Epidermal melanocyte (primary cell): ENCODE data around the gene TCF7L1.
A peak's percentile ranks its signal among the peaks of the same experiment; 100 is the strongest.
"Not testable (repeated sequence)": the region's sequence is repeated elsewhere in the genome, so short reads cannot be mapped to it uniquely, and the experiment has no call there.

ENCODE experiments used
- DNase-seq: peaks from one replicate; pipeline ENCODE4 v3.0.0; 2011; ENCODE audit warnings: low spot score; ENCODE audit not compliant: insufficient read length

The TCF7L1 gene

DNA sequence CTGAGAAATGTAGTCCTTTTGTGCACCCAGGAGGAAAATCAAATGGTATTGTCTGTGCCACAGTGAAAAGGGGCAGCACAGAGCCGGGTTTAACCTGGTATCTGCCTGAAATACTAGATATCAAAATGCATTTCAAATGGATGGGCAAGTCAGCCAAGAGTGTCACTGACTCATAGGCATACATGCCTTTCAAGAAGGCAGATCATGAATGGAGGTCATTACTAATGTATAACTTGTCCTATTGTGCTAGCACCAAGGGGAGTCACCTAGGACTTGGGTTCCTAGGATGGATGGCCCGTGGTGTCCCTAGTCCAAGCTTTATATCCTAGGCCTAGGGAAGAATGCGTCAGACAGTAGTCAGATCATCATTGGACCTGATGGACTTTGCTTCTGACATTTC, 49.9 kb downstream of the TCF7L1 start:
- no peak for DNase-seq

DNA sequence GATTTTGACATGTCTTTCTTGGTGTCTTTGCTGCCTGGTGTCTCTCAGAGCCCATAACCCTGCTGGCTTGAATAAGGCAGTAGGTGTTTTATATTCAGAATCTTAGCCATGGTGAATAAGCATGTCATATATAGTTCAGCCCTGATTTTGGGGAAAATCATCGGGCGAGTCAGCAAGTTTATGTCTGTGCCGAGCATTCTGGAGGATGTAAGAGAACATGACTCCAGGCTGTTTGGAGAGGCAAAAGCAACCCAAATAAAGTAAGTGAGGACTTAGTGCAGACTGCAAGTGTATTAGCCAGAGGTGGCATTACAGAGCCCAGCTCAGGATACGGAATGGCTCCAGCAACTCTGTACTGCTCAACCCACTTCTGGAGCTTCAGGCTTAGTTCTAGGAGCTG, 50.3 kb downstream of the TCF7L1 start:
- DNase-seq, result no peak

DNA sequence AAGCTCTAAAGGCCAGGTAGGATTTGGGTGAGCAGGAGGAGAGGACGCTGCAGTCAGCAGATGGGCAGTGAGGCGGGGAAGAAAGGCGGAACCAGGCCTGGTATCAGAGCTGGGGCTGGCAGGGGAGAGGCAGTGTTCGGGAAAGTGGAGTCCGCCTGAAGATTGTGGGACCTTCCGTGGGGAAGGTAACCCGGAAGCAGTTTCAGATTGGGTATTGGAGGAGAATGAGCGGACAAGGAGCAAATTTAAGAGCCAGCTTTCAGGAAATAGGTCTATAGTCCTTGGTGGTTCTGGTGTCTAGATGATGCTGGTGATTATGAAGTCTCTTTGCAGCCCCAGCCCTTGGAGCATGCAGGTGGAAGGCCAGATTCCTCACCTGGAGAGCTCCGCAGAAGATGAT, 51.0 kb downstream of the TCF7L1 start:
- no peak for DNase-seq

DNA sequence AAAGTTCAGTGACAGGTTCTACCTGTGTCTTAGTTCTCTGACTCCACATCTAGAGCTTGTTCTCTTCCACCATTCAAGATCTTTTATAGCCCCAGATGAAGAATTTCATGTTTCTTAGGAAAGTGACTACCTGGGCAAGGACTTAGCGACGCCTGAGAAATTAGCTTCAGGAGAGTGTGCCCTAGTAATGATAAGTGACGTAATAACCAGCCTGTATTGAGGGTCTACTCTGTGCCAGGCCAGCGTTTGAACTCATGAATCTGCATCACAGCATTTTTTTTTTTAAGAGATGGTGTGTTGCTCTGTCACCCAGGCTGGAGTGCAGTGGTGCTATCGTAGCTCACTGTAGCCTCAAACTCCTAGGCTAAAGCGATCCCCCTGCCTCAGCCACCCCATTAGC, 51.8 kb downstream of the TCF7L1 start:
- no peak for DNase-seq

DNA sequence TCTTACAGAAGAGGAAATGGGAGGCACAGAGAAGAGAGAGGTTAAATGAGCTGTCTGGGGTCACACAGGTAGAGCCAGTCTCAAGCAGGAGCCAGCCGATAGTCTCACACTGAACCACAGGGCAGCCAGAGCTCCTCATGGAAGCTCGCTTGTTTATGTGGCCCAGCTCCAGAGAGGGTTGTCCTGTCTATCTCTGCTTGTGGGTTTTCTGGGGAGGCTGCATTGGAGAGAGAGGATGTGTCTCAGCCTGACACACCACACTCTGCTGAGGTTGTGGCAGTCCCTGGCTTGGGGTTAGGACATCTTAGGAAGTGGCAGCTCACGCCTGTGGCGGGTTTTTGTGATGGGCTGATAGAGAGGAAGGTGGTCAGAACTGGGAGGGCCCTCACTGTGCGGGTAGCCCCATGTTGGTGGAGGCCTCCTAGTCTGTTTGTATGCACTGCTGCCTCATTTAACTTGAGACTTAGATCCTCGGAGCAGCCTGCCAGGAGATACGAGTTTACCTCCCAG, 52.3 kb downstream of the TCF7L1 start:
- no peak for DNase-seq

DNA sequence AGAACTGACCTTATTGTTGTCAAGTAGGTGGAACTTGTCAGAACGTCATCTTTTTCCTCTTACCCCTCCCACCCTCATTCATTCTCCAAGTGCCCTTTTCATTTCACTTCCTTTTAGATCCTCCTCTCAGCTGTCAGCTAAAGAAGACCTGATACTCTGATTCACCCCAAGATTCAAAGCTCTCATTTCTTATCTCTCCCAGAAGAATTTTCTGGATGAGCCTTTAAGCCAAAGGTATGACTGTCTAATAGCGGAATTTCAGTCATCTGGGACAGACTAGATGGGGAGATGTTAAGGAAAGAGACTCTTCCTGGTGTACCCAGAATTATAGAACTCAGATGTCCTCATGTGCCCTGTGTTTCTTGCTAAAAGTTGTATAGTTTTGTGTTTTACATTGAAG, 53.9 kb downstream of the TCF7L1 start:
- no peak for DNase-seq

DNA sequence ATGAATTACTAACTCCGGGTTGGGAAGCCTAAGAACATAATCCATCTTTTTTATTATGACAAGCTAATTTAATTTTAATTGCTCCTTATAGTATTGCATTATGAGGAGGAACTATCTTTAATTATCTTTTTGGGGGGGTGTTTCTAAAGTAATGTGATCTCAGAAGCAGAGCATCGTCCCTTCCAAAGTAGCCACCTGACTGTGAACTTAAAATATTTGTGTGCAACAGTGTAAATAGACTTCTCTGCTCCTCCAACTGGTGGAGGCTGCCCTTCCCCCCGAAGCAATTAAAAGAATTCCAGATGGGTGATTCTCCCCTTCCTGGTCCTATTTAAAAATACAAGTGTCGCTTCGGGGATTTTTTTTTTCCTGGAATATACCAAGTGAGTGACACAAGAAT, 55.7 kb downstream of the TCF7L1 start:
- DNase-seq, result no peak

DNA sequence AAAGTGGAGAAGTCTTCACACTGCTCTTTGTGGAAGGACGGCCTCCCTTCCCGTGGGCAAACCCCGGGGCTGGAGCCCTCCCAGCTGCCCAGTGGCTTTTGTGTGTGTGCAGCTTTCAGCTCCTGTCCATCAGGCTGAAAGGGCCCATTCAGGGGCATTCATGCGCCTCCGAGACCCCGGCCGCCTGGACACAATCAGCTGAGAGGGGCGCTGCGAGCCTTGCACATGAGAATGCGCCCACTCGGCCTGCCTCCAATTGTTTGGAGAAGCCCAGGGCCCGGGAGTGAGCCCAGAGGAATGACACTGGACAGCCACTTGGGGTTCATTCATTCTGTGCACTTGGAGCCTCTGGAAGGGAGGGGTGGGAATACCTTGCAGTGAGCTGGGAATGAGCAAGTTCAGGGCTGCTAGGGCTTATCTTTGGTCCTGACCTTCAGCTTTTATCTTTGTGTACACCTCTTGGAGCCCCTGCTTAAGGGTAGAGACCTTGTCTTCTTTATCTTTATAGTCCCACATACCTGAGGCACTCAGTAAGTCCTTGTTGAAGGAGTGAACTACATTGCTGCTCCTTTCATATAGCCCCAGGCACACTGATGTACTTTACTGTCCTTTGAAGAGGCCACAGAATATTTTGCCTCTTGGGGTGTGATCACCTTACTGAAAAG, 56.5 kb downstream of the TCF7L1 start:
- DNase-seq, result peak; percentile 28

DNA sequence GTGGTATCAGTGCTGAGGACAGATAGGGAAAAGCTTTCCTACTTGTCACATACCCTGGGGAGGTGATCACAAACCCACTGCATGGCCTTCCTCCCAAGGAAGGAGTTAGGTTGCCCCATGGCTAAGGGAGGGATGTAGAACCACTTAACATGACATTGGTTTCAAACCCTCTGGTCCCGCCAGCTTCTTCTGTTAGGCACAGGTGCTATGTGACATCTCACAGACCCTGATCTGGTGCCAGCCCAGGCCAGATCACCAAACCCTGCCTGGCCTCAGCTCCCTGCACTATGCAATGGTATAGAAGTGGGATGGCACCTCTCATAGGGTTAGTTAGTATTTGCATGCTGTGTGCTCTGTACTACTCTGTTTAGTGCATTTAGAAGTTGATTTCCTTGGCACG, 58.0 kb downstream of the TCF7L1 start:
- DNase-seq, result no peak

DNA sequence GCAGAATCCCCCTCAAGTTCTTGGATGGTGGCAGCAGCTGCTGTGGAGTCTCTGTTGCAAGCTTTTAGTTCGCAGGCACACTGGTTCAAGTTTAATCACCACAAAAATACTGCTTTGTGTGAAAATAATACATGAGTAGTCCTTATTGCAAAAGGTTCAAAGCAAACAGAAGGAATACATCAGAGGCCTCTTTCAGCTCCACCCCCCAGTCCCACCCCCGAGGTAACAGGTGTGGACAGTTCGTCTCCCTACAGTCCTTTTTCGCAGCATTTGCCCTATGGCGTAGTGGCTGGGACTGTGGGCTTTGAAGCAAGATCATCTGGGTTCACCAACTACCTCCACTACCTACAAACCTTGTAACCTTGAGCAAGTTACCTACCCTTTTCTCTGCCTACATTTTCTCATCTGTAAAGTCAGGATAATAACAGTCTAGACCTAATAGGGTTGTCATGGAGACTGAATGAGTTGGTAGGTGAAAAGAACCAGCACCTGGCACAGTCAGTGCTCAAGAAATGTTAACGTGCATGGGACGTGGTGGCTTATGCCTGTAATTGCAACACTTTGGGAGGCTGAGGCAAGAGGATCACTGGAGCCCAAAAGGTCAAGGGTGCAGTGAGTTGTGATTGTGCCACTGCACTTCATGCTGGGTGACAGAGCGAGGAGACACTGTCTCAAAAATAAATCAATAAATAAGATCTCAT, 61.7 kb downstream of the TCF7L1 start:
- no peak for DNase-seq

DNA sequence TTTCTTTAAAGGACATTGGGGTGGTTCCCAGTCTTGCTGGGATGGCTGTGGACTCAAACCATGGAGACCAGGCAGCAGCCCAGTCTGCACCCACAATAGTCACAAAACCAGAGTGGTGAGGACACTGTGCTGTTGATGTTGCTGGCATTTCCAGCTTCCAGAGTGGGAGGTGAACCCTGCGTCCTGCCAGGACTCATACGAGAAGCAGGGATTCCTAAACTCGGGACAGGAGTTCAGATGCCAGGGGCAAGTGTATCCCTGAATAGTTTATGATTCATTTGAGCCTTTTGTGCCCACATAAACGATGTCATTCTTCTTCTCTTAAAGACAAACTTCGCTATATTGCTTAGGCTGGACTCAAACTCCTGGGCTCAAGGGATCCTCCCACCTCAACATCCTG, 62.8 kb downstream of the TCF7L1 start:
- no peak for DNase-seq

DNA sequence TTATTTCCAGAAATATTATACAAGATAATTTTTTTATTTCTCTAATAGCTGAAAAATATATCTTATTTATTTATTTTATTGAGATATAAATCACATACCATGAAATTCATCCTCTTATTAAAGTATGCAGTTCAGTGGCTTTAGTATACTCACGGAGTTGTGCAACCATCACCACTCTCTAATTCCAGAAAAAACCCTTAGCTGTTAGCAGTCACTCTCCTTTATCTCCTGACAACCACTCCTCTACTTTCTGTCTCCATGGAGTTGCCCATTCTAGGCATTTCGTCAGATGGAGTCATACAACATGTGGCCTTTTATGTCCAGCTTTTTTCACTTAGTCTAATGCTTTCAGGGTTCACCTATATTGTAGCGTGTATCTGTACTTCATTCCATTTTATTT, 66.5 kb downstream of the TCF7L1 start:
- no peak for DNase-seq

DNA sequence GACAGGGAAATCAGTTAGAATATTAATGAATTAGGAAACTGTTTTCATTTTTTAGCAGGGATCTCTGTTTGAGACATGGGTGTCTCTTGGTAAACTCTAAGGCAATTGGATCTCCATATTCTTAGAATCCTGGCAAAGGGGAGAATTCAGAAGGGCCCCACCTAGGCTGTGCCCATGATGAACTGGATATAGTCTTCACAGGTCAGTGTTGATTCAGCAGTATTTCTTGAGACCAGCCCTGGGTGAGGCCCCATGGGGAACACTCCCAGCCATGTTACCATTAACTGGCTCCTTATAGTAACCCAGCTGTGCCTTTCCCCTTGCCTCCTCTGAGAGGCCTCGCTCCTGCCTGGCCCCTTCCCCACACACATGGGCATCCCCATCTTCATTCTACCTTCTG, 76.7 kb downstream of the TCF7L1 start:
- DNase-seq, result no peak

DNA sequence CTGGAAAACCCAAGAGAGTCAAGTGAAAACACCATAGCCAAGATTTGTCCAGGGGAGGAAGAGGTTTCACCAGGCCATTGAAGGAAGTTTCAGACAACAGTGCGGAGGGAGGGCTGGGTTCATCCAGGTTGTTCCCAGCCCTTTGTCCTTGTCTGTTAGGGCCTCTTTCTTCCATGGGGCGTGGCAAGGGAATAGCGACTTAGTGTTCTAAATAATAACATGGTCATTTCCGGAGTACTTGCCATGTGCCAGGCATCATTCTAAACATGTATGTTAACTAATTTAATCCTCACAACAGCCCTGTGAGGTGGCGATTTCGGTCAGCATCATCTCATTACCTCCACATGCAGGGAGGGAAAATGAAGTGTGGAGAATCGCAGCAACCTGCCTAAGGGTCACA, 77.3 kb downstream of the TCF7L1 start:
- no peak for DNase-seq

DNA sequence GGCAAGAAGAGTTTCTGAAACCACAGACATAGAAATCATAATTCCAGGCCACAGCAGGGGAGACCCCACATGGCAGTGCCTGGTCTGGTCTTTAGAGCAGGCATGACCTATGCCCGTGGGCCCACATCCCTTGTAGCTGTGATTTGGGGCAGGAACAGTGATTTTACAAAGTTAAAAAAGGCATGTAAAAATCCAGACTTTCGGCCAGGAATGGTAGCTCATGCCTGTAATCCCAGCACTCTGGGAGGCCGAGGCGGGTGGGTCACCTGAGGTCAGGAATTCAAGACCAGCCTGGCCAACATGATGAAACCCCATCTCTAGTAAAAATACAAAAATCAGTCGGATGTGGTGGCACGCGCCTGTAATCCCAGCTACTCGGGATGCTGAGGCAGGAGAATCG, 78.4 kb downstream of the TCF7L1 start:
- not testable (repeated sequence) for DNase-seq

DNA sequence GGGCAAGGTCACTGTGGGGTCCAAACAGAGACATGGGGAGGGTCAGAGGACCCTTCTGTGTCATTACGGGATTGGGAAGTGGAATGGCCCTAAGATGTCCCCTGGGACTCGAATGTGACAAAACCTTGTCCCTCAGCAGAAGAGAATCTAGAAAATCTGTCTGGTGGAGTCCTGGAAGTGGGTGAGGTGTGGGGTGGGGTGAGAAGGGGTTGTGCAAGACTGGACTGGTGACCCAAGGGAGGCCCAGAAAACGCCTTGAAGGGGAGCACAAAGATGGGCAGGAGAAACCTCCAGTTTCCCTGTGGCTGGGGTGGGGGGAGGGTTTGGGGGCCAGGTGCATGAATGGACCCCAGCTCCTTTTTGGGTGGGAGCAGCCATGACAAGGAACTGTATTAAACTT, 79.6 kb downstream of the TCF7L1 start:
- no peak for DNase-seq

DNA sequence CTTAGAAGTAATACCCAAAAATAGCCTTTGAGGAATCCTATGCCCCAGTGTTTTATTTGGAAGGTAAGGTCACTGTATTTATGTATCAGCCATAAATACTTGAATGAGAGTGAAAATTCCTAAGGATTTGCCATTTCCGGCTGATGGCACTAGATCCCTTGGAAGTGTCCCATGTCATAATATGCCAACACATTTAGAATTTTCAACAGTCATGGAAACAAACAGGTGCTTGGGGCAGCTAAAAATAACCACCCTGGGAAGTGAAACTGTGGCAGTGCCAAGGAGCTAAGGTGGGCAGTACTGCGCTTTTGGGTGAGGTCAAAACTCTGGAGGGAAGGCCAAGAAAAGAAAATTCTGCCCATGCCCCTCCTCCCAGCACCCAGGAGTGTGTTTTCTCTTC, 80.2 kb downstream of the TCF7L1 start:
- DNase-seq, result no peak

DNA sequence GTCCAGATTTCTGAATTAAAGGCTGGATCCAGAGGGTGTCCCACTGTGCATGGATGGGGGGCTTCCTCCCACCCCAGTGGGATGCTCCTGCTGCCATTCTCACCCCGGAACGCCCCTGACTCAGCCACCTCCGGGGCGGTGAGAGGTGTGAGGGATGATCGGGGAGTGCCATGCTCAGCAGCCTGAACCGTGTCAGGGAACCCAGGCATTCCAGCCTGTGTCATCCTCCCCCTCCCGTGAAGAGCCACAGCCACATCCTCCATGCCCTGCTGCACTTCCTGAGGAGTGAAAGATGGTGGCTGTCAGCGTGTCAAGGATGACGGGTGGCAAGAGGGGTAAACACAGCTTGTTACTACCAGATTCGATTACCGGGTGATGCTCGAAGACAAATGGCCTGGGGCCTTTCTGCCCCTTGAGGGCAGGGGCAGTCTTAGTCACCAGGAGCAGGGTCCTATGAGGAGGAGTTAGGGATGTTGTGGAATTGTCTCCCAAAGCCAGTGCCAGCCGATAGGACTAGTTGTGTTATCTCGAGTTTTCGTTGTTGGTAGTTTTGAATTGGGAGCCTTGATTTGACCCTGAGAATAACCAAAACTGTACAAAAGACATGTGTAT, 80.8 kb downstream of the TCF7L1 start:
- DNase-seq, result no peak

DNA sequence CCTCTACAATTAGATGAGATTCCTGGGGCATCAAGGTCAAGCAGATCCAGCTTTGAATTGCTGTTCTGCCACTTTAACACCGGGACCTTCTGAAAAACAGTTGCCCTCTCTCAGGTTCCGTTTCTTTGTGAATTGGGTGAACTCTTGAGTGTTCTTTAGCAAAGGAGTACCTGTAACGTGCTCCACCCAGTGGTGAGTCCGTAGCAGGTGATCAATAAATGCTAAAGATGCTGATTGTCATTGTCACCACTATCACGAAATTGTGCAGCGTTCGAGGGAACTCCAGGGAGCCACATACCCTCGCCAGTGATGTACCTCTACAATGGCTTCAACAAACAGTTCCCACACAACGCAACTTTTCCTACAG, 81.9 kb downstream of the TCF7L1 start:
- DNase-seq, result no peak

DNA sequence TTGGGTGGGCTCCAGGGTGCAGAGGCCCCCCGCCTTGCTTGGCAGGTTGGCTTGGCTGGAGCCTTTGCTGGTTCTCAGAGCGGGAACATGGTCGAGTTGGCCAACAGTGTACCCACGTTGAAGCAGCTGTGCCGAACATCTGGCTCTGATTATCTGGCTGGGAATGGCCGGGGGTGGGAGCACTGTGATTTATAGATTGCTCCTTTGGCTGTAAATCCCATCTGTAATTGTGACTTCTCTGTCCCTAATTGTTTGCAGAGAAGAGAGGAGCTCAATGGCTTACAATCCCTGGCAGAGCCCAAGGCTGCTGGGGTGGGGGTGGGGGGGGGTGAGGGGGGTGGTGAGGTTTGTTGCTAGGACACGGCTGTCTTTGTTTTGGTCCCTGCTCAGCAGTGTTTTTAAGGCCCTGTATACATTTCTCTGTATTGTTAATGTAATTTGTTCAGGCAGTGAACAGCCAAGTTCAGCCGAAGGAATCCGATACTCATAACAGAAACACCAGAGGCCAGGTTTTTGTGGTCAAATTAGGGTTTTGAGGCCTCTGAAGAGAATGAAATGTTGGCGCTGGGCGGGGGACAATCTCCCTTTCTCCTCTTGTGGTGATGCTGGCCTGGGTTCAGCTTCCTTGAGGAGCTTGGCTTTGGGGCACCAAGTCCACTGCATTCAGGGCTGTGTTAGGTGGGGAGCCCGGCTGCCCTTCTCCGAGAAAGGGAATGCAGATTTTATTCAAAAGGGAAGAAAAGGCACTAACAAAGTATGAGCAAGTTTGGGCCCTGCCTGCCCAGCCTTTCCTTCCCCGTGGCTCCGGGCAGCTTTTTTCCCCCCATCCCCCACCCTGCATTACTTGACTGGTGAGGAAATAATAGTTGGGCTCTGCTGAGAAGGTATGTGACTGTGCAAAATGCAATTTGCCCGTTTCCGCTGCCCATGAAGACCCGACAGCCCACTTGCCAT, 82.5 kb downstream of the TCF7L1 start:
- DNase-seq, result peak; percentile 31

DNA sequence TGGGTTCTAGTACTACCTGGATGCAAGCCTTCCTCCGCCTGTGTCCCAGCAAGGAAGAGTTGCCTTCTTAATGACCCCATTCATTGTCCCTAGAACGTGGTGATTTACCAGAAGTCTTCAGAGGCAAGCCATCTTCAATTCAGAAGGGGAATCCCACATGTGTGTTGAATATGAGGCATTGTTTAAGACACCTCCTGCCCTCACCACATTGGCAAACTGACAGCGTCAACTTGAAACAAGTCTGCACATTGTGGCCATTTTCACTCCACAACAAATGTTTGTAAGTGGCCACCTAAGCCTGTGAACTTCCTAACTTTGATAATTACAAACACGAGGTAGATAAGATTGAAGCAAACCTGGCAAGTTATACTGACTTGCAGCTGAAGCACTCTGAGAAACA, 83.7 kb downstream of the TCF7L1 start:
- no peak for DNase-seq
